RWPE2 (cell line): ENCODE data around the gene HDHD3.

ENCODE experiments used
- ATAC-seq: fragments of 200-7000 bp; cut with Tn5 transposase; 3 replicates; pipeline ENCODE4 v1.9.1; 2021; ENCODE audit warnings: low read depth
- DNase-seq: peaks from one replicate; pipeline ENCODE4 v3.0.0-alpha.2; 2020; ENCODE audit warnings: low spot score
- H3K27ac ChIP-seq: fragments of 450-650 bp; 2 replicates; pipeline ENCODE4 v1.5.1; 2017; ENCODE audit warnings: mild to moderate bottlenecking; ENCODE audit not compliant: poor library complexity, severe bottlenecking
- H3K27me3 ChIP-seq: fragments of 250-450 bp; sonication (Bioruptor Pico); 2 replicates; pipeline ENCODE4 v1.5.1; 2021; ENCODE audit warnings: mild to moderate bottlenecking, moderate library complexity; ENCODE audit not compliant: insufficient read depth, poor library complexity, severe bottlenecking
- H3K36me3 ChIP-seq: fragments of 250-450 bp; sonication (Bioruptor Pico); 2 replicates; pipeline ENCODE4 v1.5.1; 2020; ENCODE audit warnings: low read depth, mild to moderate bottlenecking, moderate library complexity
- H3K4me1 ChIP-seq: fragments of 250-450 bp; sonication (Bioruptor Pico); 2 replicates; pipeline ENCODE4 v1.5.1; 2021; ENCODE audit warnings: mild to moderate bottlenecking, moderate library complexity; ENCODE audit not compliant: insufficient read depth, poor library complexity, severe bottlenecking
- H3K4me3 ChIP-seq: fragments of 250-450 bp; sonication (Bioruptor Pico); 2 replicates; pipeline ENCODE4 v1.5.1; 2021; ENCODE audit warnings: mild to moderate bottlenecking, moderate library complexity; ENCODE audit not compliant: severe bottlenecking
- H3K9me3 ChIP-seq: fragments of 250-450 bp; sonication (Bioruptor Pico); 2 replicates; pipeline ENCODE4 v1.5.1; 2021; ENCODE audit warnings: mild to moderate bottlenecking, moderate library complexity; ENCODE audit not compliant: severe bottlenecking
- TF ChIP-seq, protein P1 (sequence below): fragments of 450-650 bp; IDR thresholded peaks from one replicate; pipeline ENCODE4 v1.5.1; 2017; ENCODE audit warnings: mild to moderate bottlenecking, moderate library complexity; ENCODE audit not compliant: poor library complexity, severe bottlenecking

The HDHD3 gene

GRCh38 chr9:113416149-113416721 is 39.4 kb upstream of the HDHD3 start:
- no peak for ATAC-seq
- no peaks in the 10 kb centered on the region for H3K9me3 ChIP-seq
- no peak for DNase-seq
- TF ChIP-seq, protein P1, sequence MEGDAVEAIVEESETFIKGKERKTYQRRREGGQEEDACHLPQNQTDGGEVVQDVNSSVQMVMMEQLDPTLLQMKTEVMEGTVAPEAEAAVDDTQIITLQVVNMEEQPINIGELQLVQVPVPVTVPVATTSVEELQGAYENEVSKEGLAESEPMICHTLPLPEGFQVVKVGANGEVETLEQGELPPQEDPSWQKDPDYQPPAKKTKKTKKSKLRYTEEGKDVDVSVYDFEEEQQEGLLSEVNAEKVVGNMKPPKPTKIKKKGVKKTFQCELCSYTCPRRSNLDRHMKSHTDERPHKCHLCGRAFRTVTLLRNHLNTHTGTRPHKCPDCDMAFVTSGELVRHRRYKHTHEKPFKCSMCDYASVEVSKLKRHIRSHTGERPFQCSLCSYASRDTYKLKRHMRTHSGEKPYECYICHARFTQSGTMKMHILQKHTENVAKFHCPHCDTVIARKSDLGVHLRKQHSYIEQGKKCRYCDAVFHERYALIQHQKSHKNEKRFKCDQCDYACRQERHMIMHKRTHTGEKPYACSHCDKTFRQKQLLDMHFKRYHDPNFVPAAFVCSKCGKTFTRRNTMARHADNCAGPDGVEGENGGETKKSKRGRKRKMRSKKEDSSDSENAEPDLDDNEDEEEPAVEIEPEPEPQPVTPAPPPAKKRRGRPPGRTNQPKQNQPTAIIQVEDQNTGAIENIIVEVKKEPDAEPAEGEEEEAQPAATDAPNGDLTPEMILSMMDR, result no peak
- H3K4me3 ChIP-seq, result no peak overlapping the region
- no peak overlapping the region for H3K27ac ChIP-seq
- no peaks in the 10 kb centered on the region for H3K4me1 ChIP-seq
- H3K27me3 ChIP-seq, result no peaks in the 10 kb centered on the region
- no peaks in the 10 kb centered on the region for H3K36me3 ChIP-seq

DNA sequence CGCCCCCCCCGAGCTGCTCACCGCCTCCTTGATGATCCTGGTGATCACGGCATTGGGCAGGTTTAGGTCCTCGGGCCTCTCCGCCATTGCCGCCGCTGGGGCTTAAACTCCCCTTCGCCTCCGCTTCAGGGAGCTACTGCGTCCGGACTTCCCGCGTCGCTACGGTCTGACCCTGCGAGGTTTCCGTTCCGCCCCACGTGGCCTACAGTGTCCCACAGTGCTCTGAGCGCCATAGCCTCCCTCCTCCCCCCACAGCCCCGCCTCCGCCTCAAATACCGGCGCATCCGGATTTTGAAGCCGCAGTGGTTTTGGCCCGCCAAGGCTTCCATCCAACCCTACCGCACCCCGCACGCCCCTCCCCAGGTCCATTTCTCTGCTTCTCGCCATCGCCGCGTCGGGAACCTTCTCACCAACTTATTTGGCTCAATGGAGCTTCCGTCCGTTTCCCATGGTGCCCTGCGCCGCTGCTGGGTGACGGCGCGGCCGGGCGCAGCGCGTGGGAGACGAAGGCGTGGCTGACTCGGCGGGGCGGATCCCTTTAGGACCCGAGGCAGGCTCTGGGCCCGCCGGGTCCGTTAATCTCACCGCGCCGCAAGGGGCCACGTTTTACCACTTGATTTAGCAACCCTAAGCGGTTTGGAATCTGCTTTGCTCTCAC is 33.5 kb upstream of the HDHD3 start, which contains the start of the genes C9orf43 and POLE3:
Gene C9orf43 (plus strand): TSS at position 541 of the 658 bp plus-strand sequence. CDS start 2,747 bp downstream, outside the sequence.
Gene POLE3 (minus strand): TSS at position 469 of the 658 bp plus-strand sequence. CDS start 382 bp downstream, at position 87.
- TF ChIP-seq, protein P1, result no peak
- ATAC-seq, result peak; percentile 96
- H3K4me1 ChIP-seq, result no peaks in the 10 kb centered on the region

DNA sequence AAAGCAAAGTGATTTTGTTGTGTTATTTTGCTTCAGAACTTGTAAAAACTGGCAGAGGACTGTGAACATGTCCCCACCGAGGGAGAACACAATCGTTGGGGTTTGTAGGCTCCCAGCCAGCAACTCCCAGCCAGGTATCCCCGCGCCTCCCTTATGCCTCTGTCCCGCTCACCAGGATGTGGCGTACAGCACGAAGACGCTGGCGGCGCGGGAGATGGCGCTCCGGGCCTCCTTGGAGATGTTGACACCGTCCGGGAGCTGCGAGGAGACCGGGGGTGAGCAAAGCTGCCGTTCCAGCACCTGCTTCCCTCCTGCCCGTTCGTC is 33.1 kb upstream of the HDHD3 start:
- H3K4me3 ChIP-seq, result peak overlapping the region; percentile 60
- ATAC-seq (peak; percentile 28), DNase-seq (no peak)
- no peaks in the 10 kb centered on the region for H3K4me1 ChIP-seq
- peaks cover 23% of the 10 kb centered on the region for H3K36me3 ChIP-seq
- TF ChIP-seq, protein P1, result no peak
- no peaks in the 10 kb centered on the region for H3K27me3 ChIP-seq
- H3K27ac ChIP-seq, result peak overlapping the region; percentile 71
- H3K9me3 ChIP-seq, result no peaks in the 10 kb centered on the region

More for the DNA sequence above, 33.5 kb upstream of the HDHD3 start, which contains the start of the genes C9orf43 and POLE3:
- Histone ChIP-seq H3K27me3 (no peaks in the 10 kb centered on the region), H3K36me3 (peaks cover 23% of the 10 kb centered on the region), H3K9me3 (no peaks in the 10 kb centered on the region), H3K4me3 (peak within 1 kb of the TSS; percentile 60), H3K27ac (peak within 1 kb of the TSS; percentile 71)
- DNase-seq, result peak; percentile 93

DNA sequence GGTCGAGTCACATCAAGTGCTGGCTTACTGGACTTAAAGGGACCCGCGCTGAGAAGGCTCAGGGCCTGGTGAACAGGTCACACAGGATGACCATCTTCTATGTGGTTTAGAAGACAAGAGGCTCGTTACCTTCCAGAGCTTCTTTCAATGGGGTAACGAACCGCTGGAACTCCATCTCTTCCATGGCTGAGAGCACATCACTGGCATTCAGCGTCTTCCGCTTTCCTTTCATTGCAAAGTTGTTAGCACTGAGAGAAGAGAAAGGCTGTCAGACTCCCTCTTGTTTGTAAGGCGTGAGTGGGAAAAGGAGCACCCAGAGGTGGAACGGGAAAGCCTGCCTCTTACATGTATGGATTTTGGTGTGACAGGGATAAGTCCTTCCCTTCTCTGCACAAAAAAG is 32.7 kb upstream of the HDHD3 start:
- Histone ChIP-seq H3K9me3 (no peaks in the 10 kb centered on the region), H3K4me3 (peak overlapping the region; percentile 60), H3K27me3 (no peaks in the 10 kb centered on the region), H3K36me3 (peaks cover 23% of the 10 kb centered on the region), H3K27ac (peak overlapping the region; percentile 71), H3K4me1 (no peaks in the 10 kb centered on the region)
- TF ChIP-seq, protein P1, result no peak
- DNase-seq, result no peak
- ATAC-seq, result no peak
